ENCODE measurements around the gene PLEKHA6.

PLEKHA6 gene, protein sequence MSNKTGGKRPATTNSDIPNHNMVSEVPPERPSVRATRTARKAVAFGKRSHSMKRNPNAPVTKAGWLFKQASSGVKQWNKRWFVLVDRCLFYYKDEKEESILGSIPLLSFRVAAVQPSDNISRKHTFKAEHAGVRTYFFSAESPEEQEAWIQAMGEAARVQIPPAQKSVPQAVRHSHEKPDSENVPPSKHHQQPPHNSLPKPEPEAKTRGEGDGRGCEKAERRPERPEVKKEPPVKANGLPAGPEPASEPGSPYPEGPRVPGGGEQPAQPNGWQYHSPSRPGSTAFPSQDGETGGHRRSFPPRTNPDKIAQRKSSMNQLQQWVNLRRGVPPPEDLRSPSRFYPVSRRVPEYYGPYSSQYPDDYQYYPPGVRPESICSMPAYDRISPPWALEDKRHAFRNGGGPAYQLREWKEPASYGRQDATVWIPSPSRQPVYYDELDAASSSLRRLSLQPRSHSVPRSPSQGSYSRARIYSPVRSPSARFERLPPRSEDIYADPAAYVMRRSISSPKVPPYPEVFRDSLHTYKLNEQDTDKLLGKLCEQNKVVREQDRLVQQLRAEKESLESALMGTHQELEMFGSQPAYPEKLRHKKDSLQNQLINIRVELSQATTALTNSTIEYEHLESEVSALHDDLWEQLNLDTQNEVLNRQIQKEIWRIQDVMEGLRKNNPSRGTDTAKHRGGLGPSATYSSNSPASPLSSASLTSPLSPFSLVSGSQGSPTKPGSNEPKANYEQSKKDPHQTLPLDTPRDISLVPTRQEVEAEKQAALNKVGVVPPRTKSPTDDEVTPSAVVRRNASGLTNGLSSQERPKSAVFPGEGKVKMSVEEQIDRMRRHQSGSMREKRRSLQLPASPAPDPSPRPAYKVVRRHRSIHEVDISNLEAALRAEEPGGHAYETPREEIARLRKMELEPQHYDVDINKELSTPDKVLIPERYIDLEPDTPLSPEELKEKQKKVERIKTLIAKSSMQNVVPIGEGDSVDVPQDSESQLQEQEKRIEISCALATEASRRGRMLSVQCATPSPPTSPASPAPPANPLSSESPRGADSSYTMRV

DNA sequence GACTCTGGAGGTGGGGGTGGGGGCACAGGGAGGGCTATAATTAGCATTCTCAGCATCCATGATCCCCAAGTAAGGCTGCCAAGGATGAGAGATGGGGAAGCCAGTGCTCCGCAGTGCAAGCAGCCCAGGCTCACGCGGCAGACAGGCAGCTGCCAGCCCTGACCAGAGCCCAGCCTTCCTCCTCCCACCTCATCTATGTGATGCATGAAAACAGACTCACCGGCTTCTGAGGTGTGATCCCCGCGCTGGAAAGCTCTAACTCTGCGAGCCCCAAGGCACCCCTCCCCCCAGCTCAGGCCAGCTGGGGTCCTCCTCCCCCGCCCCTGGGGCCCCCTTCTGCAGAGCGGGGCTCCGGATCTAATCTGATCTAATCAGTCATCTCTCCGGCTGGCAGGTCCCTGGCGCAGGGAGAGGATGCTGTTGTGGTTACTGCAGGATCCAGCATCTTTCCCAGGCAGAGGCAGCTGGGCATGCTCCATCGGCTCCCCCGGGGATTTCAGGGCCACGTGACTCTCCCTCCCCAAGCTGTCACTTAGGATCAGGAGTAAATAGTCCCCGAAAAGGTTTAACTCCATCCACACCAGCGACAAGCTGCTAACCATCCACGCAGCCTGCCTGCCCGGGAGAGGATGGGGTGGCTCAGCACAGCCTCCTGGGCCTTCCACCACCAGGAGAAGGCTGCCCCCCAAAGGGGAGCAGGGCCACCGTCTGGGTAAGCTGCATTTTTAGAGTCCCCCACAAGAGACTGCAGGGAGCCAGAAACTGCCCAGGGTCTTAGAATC is at the start of gene PLEKHA6:
TSS of gene PLEKHA6 (minus strand) at position 456 of the 782 bp plus-strand sequence. CDS start 86,202 bp downstream, outside the sequence.
- H3K4me3 ChIP-seq (ENCODE audit: low read length) = no peak within 1 kb of the TSS
- TF ChIP-seq CTCF (conservative IDR thresholded peaks at IDR 0.05; ENCODE audit: low read length) = peak; percentile 49
- DNase-seq (ENCODE audit: low read depth) = peak; percentile 52

- DNase-seq (ENCODE audit: low read depth) = peak; percentile 13
- TF ChIP-seq CTCF (conservative IDR thresholded peaks at IDR 0.05; ENCODE audit: low read length) = no peak
Measured at GRCh38 chr1:204409123-204409522, 49.4 kb upstream of the PLEKHA6 start.

GRCh38 chr1:204408602-204409001 is 48.9 kb upstream of the PLEKHA6 start:
- no peak for TF ChIP-seq CTCF (conservative IDR thresholded peaks at IDR 0.05; ENCODE audit: low read length)
- no peak for DNase-seq (ENCODE audit: low read depth)
- H3K4me3 ChIP-seq (ENCODE audit: low read length) = peak overlapping the region; percentile 100

More at GRCh38 chr1:204409123-204409522, 49.4 kb upstream of the PLEKHA6 start:
- H3K4me3 ChIP-seq (ENCODE audit: low read length) = peak overlapping the region; percentile 100

- no peak for TF ChIP-seq CTCF (conservative IDR thresholded peaks at IDR 0.05; ENCODE audit: low read length)
- peak overlapping the region; percentile 100 for H3K4me3 ChIP-seq (ENCODE audit: low read length)
Measured at GRCh38 chr1:204408074-204408507, 48.4 kb upstream of the PLEKHA6 start.

DNA sequence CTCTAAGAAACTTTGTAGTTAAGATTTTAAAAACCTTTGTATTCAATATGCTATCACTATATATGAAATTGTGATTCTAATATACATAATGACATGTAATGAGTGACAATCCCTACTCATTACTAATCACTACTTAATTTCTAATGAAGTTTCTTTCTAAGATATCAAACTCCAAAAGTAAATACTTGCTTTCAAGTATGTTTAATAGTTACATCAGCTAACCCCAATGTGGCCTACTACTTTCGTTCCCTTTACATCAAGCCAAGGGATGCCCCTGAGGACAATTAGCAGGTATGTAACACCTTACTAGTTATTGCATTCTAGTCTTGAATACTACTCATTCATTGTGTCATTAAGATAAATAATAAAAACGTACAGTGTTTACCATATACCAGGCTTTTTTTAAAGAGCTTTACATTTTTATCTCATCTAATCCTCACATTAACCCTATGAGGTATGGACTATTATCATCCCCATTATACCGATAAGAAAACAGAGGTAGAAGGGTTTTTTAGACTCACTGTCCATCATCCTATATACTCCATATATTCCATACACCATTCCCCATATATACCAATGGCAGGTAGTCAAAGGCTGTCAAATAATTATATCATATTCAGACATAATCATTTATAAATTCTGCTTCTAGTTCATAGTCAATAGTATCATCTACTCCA is 47.7 kb upstream of the PLEKHA6 start:
- DNase-seq (ENCODE audit: low read depth) = peak; percentile 15

More at GRCh38 chr1:204408074-204408507, 48.4 kb upstream of the PLEKHA6 start:
- peak; percentile 73 for DNase-seq (ENCODE audit: low read depth)

More for the DNA sequence above, 47.7 kb upstream of the PLEKHA6 start:
- H3K4me3 ChIP-seq (ENCODE audit: low read length) = peak overlapping the region; percentile 100
- TF ChIP-seq CTCF (conservative IDR thresholded peaks at IDR 0.05; ENCODE audit: low read length) = no peak

Data from AG10803 (cell line).